GM19324 (cell line): ENCODE results near the gene ERICH4.
"Not testable (repeated sequence)": the region's sequence is repeated elsewhere in the genome, so short reads cannot be mapped to it uniquely, and the experiment has no call there.

Source experiments
- ATAC-seq: cut with Tn5 transposase; IDR thresholded peaks from one replicate; pipeline ENCODE4 v1.9.1; 2021; ENCODE audit warnings: mild to moderate bottlenecking, moderate library complexity; ENCODE audit not compliant: unreplicated experiment, low FRiP score

The ERICH4 gene

GRCh38 chr19:41433171-41433570, 9.8 kb upstream of the ERICH4 start:
- ATAC-seq, result no peak

GRCh38 chr19:41434450-41434849, 8.5 kb upstream of the ERICH4 start:
- no peak for ATAC-seq

GRCh38 chr19:41435376-41435775, 7.6 kb upstream of the ERICH4 start:
- ATAC-seq, result not testable (repeated sequence)

GRCh38 chr19:41435936-41436673, 6.9 kb upstream of the ERICH4 start:
- ATAC-seq, result no peak

GRCh38 chr19:41436674-41436951, 6.3 kb upstream of the ERICH4 start:
- ATAC-seq, result no peak

- ATAC-seq, result no peak
These were observed 4.9 kb upstream of the ERICH4 start for GRCh38 chr19:41437944-41438574.

GRCh38 chr19:41439441-41440222, 3.3 kb upstream of the ERICH4 start, which contains the start of gene DMAC2:
DMAC2 (minus strand) TSS chr19:41439912; CDS start chr19:41439899, 13 bp downstream.
- ATAC-seq, result peak; percentile 90

- ATAC-seq, result no peak
These were observed 1.5 kb upstream of the ERICH4 start for GRCh38 chr19:41441321-41441945.

- ATAC-seq, result no peak
These were observed 978 bp downstream of the ERICH4 start for GRCh38 chr19:41443813-41444455.

- no peak for ATAC-seq
These were observed 2.6 kb downstream of the ERICH4 start for GRCh38 chr19:41445575-41445974.

- ATAC-seq, result no peak
These were observed 4.9 kb downstream of the ERICH4 start for GRCh38 chr19:41447732-41448332.

- ATAC-seq, result peak; percentile 61
These were observed 6.3 kb downstream of the ERICH4 start for GRCh38 chr19:41449079-41449864.

GRCh38 chr19:41449865-41450178, 6.9 kb downstream of the ERICH4 start:
- no peak for ATAC-seq

GRCh38 chr19:41452584-41453275, 9.8 kb downstream of the ERICH4 start:
- ATAC-seq, result no peak

- no peak for ATAC-seq
These were observed 13.0 kb downstream of the ERICH4 start for GRCh38 chr19:41455936-41456335.

- no peak for ATAC-seq
These were observed 13.5 kb downstream of the ERICH4 start for GRCh38 chr19:41456342-41456918.

GRCh38 chr19:41457241-41457640, 14.3 kb downstream of the ERICH4 start:
- peak; percentile 74 for ATAC-seq

- ATAC-seq, result no peak
These were observed 19.5 kb downstream of the ERICH4 start for GRCh38 chr19:41462497-41462896.
